RCC 7860 (cell line): ENCODE results near the gene ATXN3L.

Source experiments
- DNase-seq: peaks from one replicate; pipeline ENCODE4 v3.0.0-alpha.2; 2015; ENCODE audit warnings: low spot score
- FAIRE-seq: peaks from 2 replicates; lab custom pipeline; 2012; peaks lifted over from hg19 to GRCh38; lab: Jason Lieb, UNC

The ATXN3L gene

GRCh38 chrX:13319953-13320352 lies at the start of gene ATXN3L:
ATXN3L (minus strand) TSS chrX:13320053; CDS start chrX:13319934, 119 bp downstream.
- FAIRE-seq (no peak), DNase-seq (no peak)

- FAIRE-seq (no peak), DNase-seq (no peak)
Measured at GRCh38 chrX:13369256-13370030, 49.6 kb upstream of the ATXN3L start.

- FAIRE-seq (no peak), DNase-seq (no peak)
Measured at GRCh38 chrX:13367950-13368349, 48.1 kb upstream of the ATXN3L start.

GRCh38 chrX:13366698-13367097 lies 46.8 kb upstream of the ATXN3L start:
- DNase-seq (no peak), FAIRE-seq (no peak)

- FAIRE-seq (no peak), DNase-seq (no peak)
Measured at GRCh38 chrX:13365161-13365560, 45.3 kb upstream of the ATXN3L start.

GRCh38 chrX:13364230-13364857 lies 44.5 kb upstream of the ATXN3L start:
- DNase-seq (no peak), FAIRE-seq (no peak)

GRCh38 chrX:13360146-13360545 lies 40.3 kb upstream of the ATXN3L start:
- DNase-seq, result no peak
- no peak for FAIRE-seq

- FAIRE-seq (no peak), DNase-seq (no peak)
Measured at GRCh38 chrX:13357925-13358324, 38.1 kb upstream of the ATXN3L start.

- no peak for FAIRE-seq
- DNase-seq, result no peak
Measured at GRCh38 chrX:13346646-13347045, 26.8 kb upstream of the ATXN3L start.

- FAIRE-seq (peak; percentile 7), DNase-seq (no peak)
Measured at GRCh38 chrX:13345438-13345837, 25.6 kb upstream of the ATXN3L start.

GRCh38 chrX:13345037-13345436 lies 25.2 kb upstream of the ATXN3L start:
- no peak for DNase-seq
- FAIRE-seq, result no peak

GRCh38 chrX:13341491-13342101 lies 21.7 kb upstream of the ATXN3L start:
- DNase-seq (no peak), FAIRE-seq (no peak)

- FAIRE-seq, result no peak
- DNase-seq, result no peak
Measured at GRCh38 chrX:13340182-13340791, 20.4 kb upstream of the ATXN3L start.

GRCh38 chrX:13339607-13340006 lies 19.8 kb upstream of the ATXN3L start:
- no peak for DNase-seq

GRCh38 chrX:13338996-13339515 lies 19.2 kb upstream of the ATXN3L start:
- no peak for DNase-seq
- no peak for FAIRE-seq

More at GRCh38 chrX:13339607-13340006, 19.8 kb upstream of the ATXN3L start:
- FAIRE-seq, result no peak

GRCh38 chrX:13334491-13334890 lies 14.6 kb upstream of the ATXN3L start:
- peak; percentile 26 for DNase-seq
- FAIRE-seq, result no peak

- FAIRE-seq (no peak), DNase-seq (no peak)
Measured at GRCh38 chrX:13330446-13330845, 10.6 kb upstream of the ATXN3L start.

- DNase-seq (no peak), FAIRE-seq (no peak)
Measured at GRCh38 chrX:13327666-13328065, 7.8 kb upstream of the ATXN3L start.

GRCh38 chrX:13323241-13323640 lies 3.4 kb upstream of the ATXN3L start:
- DNase-seq (no peak), FAIRE-seq (no peak)

- no peak for DNase-seq
- FAIRE-seq, result no peak
Measured at GRCh38 chrX:13317366-13317765, 2.5 kb downstream of the ATXN3L start.

- FAIRE-seq (no peak), DNase-seq (no peak)
Measured at GRCh38 chrX:13311560-13311959, 8.3 kb downstream of the ATXN3L start.
